WTC11 (cell line): ENCODE measurements around the gene DDIAS. TPM values are rescaled to one million over a fixed set of nuclear protein-coding genes. Genes with fewer than 3 reads are reported as not detected.

Experiments
- ATAC-seq: fragments of 200-7000 bp; cut with Tn5 transposase; 2 replicates; pipeline ENCODE4 v1.10.0; 2021; ENCODE audit warnings: mild to moderate bottlenecking, moderate library complexity
- CTCF ChIA-PET: fragments of 300-600 bp; sonication (Branson Sonifier 250); formaldehyde crosslinking; loops from one replicate; lab custom pipeline; 2021; ENCODE audit warnings: antibody characterized with exemption; lab: Charles Lee
- POLR2A ChIA-PET: fragments of 350-600 bp; sonication (Branson Sonifier 250); formaldehyde crosslinking; loops from one replicate; lab custom pipeline; 2021; ENCODE audit warnings: antibody characterized with exemption; lab: Charles Lee
- DNase-seq: peaks from one replicate; pipeline ENCODE4 v3.0.0; 2021; ENCODE audit warnings: low spot score
- H3K27ac Mint-ChIP-seq: 2 replicates; pipeline ENCODE4 v1.8.0; 2021; ENCODE audit warnings: mixed read lengths
- H3K27me3 Mint-ChIP-seq: 2 replicates; pipeline ENCODE4 v1.8.0; 2021; ENCODE audit warnings: low read depth, mild to moderate bottlenecking, moderate library complexity, mixed read lengths
- H3K36me3 Mint-ChIP-seq: 2 replicates; pipeline ENCODE4 v1.8.0; 2021; ENCODE audit warnings: mixed read lengths
- H3K4me1 Mint-ChIP-seq: 2 replicates; pipeline ENCODE4 v1.8.0; 2022; ENCODE audit warnings: mixed read lengths
- H3K4me3 Mint-ChIP-seq: 2 replicates; pipeline ENCODE4 v1.8.0; 2021; ENCODE audit warnings: mild to moderate bottlenecking, moderate library complexity, mixed read lengths
- H3K9me3 Mint-ChIP-seq: 2 replicates; pipeline ENCODE4 v1.8.0; 2021; ENCODE audit warnings: mixed read lengths
- CREM ChIP-seq: sonication (generic); formaldehyde crosslinking; IDR thresholded peaks from 2 replicates; pipeline ENCODE4 v1.8.1; 2022; ENCODE audit warnings: mild to moderate bottlenecking, missing genetic modification reagents, moderate library complexity
- ELF4 ChIP-seq: sonication (generic); formaldehyde crosslinking; IDR thresholded peaks from 2 replicates; pipeline ENCODE4 v1.8.1; 2022; ENCODE audit warnings: low read depth, mild to moderate bottlenecking, moderate library complexity, missing genetic modification reagents
- ETV6 ChIP-seq: sonication (generic); formaldehyde crosslinking; IDR thresholded peaks from 2 replicates; pipeline ENCODE4 v1.8.1; 2022; ENCODE audit warnings: mild to moderate bottlenecking, missing genetic modification reagents
- GABPB1 ChIP-seq: sonication (generic); formaldehyde crosslinking; IDR thresholded peaks from 2 replicates; pipeline ENCODE4 v1.8.1; 2023; ENCODE audit warnings: mild to moderate bottlenecking, missing genetic modification reagents
- HMGA2 ChIP-seq: fragments of 250-450 bp; sonication (Bioruptor Pico); IDR thresholded peaks from 2 replicates; pipeline ENCODE4 v1.4.0; 2021; ENCODE audit warnings: mild to moderate bottlenecking, moderate library complexity
- JUN ChIP-seq: sonication (generic); formaldehyde crosslinking; IDR thresholded peaks from 2 replicates; pipeline ENCODE4 v1.8.0; 2023; ENCODE audit warnings: mild to moderate bottlenecking, missing genetic modification reagents
- MXD4 ChIP-seq: fragments of 250-450 bp; sonication (Bioruptor Pico); IDR thresholded peaks from 2 replicates; pipeline ENCODE4 v1.8.0; 2021; ENCODE audit warnings: mild to moderate bottlenecking, moderate library complexity, borderline replicate concordance
- NFYB ChIP-seq: sonication (generic); formaldehyde crosslinking; conservative IDR thresholded peaks from 2 replicates; pipeline ENCODE4 v1.8.0; 2022; ENCODE audit warnings: low read depth, missing genetic modification reagents
- NR3C1 ChIP-seq: sonication (generic); formaldehyde crosslinking; conservative IDR thresholded peaks from 2 replicates; pipeline ENCODE4 v1.8.1; 2023; ENCODE audit warnings: low read depth, mild to moderate bottlenecking, missing genetic modification reagents
- SMAD3 ChIP-seq: sonication (generic); formaldehyde crosslinking; IDR thresholded peaks from 2 replicates; pipeline ENCODE4 v1.8.0; 2022; ENCODE audit warnings: missing genetic modification reagents, mild to moderate bottlenecking, borderline replicate concordance
- SP1 ChIP-seq: sonication (generic); formaldehyde crosslinking; conservative IDR thresholded peaks from 2 replicates; pipeline ENCODE4 v1.8.1; 2022; ENCODE audit warnings: missing genetic modification reagents
- TEAD1 ChIP-seq: sonication (generic); formaldehyde crosslinking; IDR thresholded peaks from 2 replicates; pipeline ENCODE4 v1.8.0; 2022; ENCODE audit warnings: mild to moderate bottlenecking, missing genetic modification reagents
- TP53 ChIP-seq: sonication (generic); formaldehyde crosslinking; IDR thresholded peaks from 2 replicates; pipeline ENCODE4 v1.8.1; 2023; ENCODE audit warnings: mild to moderate bottlenecking, missing genetic modification reagents
- ZNF138 ChIP-seq: sonication (generic); formaldehyde crosslinking; conservative IDR thresholded peaks from 2 replicates; pipeline ENCODE4 v1.8.1; 2022; ENCODE audit warnings: mild to moderate bottlenecking, moderate library complexity, missing genetic modification reagents
- ZNF396 ChIP-seq: fragments of 250-450 bp; sonication (Bioruptor Pico); IDR thresholded peaks from 2 replicates; pipeline ENCODE4 v1.8.0; 2021; ENCODE audit warnings: mild to moderate bottlenecking, moderate library complexity, borderline replicate concordance
- ZNF671 ChIP-seq: fragments of 250-450 bp; sonication (Bioruptor Pico); IDR thresholded peaks from 2 replicates; pipeline ENCODE4 v1.8.0; 2021; ENCODE audit warnings: mild to moderate bottlenecking
- total RNA-seq: library from RNA; stranded (reverse); gene quantifications from 3 replicates; pipeline ENCODE4 v1.2.3, GENCODE V29; 2021
- TF ChIP-seq, protein P1 (sequence below): sonication (generic); formaldehyde crosslinking; IDR thresholded peaks from 2 replicates; pipeline ENCODE4 v1.8.1; 2022; ENCODE audit warnings: low read depth, missing genetic modification reagents, borderline replicate concordance
- TF ChIP-seq, protein P2 (sequence below): sonication (generic); formaldehyde crosslinking; IDR thresholded peaks from 2 replicates; pipeline ENCODE4 v1.8.1; 2022; ENCODE audit warnings: low read depth, mild to moderate bottlenecking, moderate library complexity, missing genetic modification reagents, borderline replicate concordance
- TF ChIP-seq, protein P3 (sequence below): sonication (generic); formaldehyde crosslinking; IDR thresholded peaks from 2 replicates; pipeline ENCODE4 v1.8.1; 2023; ENCODE audit warnings: mild to moderate bottlenecking, missing genetic modification reagents, borderline replicate concordance
- TF ChIP-seq, protein P4 (sequence below): fragments of 250-450 bp; sonication (Bioruptor Pico); IDR thresholded peaks from 2 replicates; pipeline ENCODE4 v1.9.0; 2021; ENCODE audit warnings: mild to moderate bottlenecking, borderline replicate concordance
- TF ChIP-seq, protein P5 (sequence below): sonication (generic); formaldehyde crosslinking; IDR thresholded peaks from 2 replicates; pipeline ENCODE4 v1.8.0; 2022; ENCODE audit warnings: mild to moderate bottlenecking, missing genetic modification reagents
- TF ChIP-seq, protein P6 (sequence below): sonication (generic); formaldehyde crosslinking; IDR thresholded peaks from 2 replicates; pipeline ENCODE4 v1.8.1; 2022; ENCODE audit warnings: missing genetic modification reagents, borderline replicate concordance
- TF ChIP-seq, protein P7 (sequence below): sonication (generic); formaldehyde crosslinking; conservative IDR thresholded peaks from 2 replicates; pipeline ENCODE4 v1.8.1; 2022; ENCODE audit warnings: mild to moderate bottlenecking, missing genetic modification reagents
- TF ChIP-seq, protein P8 (sequence below): sonication (generic); formaldehyde crosslinking; IDR thresholded peaks from 2 replicates; pipeline ENCODE4 v1.8.1; 2023; ENCODE audit warnings: mild to moderate bottlenecking, missing genetic modification reagents, moderate library complexity

DDIAS gene
- total RNA-seq, 1 experiment from 2014 or later: 28.7 TPM

DNA sequence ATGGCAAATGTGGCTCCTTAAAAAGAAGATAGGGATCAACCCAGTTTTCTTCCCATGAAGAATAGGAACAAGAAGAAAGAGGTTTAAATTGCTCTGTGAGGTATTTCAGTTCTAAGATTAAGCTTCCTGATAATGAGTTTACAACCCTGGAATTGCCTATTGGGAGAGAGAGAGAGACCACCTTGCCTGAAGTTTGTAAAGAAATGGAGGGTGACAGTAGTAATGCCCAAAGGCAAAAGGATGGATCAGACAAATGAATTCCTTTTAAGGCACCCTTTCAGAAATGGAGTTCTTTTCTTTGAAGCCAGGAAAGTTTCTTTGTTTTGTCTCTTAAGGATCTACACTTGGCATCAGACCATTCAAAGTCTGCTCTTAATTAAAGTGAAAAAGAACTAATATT lies 74.3 kb downstream of the DDIAS start (continued):
- TF ChIP-seq, protein P1, sequence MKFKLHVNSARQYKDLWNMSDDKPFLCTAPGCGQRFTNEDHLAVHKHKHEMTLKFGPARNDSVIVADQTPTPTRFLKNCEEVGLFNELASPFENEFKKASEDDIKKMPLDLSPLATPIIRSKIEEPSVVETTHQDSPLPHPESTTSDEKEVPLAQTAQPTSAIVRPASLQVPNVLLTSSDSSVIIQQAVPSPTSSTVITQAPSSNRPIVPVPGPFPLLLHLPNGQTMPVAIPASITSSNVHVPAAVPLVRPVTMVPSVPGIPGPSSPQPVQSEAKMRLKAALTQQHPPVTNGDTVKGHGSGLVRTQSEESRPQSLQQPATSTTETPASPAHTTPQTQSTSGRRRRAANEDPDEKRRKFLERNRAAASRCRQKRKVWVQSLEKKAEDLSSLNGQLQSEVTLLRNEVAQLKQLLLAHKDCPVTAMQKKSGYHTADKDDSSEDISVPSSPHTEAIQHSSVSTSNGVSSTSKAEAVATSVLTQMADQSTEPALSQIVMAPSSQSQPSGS (CRISPR knock-in tag): no peak
- TF ChIP-seq ZNF671 (CRISPR knock-in tag) (no peak), JUN (CRISPR knock-in tag) (no peak)
- TF ChIP-seq, protein P2, sequence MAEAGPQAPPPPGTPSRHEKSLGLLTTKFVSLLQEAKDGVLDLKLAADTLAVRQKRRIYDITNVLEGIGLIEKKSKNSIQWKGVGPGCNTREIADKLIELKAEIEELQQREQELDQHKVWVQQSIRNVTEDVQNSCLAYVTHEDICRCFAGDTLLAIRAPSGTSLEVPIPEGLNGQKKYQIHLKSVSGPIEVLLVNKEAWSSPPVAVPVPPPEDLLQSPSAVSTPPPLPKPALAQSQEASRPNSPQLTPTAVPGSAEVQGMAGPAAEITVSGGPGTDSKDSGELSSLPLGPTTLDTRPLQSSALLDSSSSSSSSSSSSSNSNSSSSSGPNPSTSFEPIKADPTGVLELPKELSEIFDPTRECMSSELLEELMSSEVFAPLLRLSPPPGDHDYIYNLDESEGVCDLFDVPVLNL (CRISPR knock-in tag): no peak

DNA sequence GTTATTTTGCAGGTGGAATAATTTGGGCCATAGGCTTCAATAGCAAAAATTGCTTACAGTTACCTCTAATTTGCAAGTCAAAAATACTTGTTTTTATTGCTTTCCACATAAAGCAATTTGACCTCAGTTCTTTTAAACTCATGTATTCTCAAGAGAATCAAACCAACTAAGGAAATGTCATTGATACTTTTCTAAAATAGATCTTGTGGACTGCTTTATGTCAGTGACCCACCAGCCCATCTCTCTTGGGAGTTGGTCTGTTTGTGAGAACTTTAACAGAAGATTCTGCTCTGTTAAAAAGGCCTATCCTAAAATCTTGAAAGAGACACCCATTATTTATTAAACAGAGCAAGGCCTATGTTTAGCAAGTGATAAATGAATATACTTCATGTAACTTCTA lies 75.2 kb downstream of the DDIAS start:
- CTCF ChIA-PET: no interaction called here
- POLR2A ChIA-PET: no interaction called here
- Mint-ChIP-seq H3K4me3 (no peak overlapping the region), H3K27me3 (no peaks in the 10 kb centered on the region), H3K4me1 (no peaks in the 10 kb centered on the region), H3K36me3 (no peaks in the 10 kb centered on the region), H3K27ac (no peak overlapping the region), H3K9me3 (no peaks in the 10 kb centered on the region)
- ATAC-seq: no peak
- TF ChIP-seq, protein P3, sequence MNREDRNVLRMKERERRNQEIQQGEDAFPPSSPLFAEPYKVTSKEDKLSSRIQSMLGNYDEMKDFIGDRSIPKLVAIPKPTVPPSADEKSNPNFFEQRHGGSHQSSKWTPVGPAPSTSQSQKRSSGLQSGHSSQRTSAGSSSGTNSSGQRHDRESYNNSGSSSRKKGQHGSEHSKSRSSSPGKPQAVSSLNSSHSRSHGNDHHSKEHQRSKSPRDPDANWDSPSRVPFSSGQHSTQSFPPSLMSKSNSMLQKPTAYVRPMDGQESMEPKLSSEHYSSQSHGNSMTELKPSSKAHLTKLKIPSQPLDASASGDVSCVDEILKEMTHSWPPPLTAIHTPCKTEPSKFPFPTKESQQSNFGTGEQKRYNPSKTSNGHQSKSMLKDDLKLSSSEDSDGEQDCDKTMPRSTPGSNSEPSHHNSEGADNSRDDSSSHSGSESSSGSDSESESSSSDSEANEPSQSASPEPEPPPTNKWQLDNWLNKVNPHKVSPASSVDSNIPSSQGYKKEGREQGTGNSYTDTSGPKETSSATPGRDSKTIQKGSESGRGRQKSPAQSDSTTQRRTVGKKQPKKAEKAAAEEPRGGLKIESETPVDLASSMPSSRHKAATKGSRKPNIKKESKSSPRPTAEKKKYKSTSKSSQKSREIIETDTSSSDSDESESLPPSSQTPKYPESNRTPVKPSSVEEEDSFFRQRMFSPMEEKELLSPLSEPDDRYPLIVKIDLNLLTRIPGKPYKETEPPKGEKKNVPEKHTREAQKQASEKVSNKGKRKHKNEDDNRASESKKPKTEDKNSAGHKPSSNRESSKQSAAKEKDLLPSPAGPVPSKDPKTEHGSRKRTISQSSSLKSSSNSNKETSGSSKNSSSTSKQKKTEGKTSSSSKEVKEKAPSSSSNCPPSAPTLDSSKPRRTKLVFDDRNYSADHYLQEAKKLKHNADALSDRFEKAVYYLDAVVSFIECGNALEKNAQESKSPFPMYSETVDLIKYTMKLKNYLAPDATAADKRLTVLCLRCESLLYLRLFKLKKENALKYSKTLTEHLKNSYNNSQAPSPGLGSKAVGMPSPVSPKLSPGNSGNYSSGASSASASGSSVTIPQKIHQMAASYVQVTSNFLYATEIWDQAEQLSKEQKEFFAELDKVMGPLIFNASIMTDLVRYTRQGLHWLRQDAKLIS: no peak
- TF ChIP-seq, protein P4, sequence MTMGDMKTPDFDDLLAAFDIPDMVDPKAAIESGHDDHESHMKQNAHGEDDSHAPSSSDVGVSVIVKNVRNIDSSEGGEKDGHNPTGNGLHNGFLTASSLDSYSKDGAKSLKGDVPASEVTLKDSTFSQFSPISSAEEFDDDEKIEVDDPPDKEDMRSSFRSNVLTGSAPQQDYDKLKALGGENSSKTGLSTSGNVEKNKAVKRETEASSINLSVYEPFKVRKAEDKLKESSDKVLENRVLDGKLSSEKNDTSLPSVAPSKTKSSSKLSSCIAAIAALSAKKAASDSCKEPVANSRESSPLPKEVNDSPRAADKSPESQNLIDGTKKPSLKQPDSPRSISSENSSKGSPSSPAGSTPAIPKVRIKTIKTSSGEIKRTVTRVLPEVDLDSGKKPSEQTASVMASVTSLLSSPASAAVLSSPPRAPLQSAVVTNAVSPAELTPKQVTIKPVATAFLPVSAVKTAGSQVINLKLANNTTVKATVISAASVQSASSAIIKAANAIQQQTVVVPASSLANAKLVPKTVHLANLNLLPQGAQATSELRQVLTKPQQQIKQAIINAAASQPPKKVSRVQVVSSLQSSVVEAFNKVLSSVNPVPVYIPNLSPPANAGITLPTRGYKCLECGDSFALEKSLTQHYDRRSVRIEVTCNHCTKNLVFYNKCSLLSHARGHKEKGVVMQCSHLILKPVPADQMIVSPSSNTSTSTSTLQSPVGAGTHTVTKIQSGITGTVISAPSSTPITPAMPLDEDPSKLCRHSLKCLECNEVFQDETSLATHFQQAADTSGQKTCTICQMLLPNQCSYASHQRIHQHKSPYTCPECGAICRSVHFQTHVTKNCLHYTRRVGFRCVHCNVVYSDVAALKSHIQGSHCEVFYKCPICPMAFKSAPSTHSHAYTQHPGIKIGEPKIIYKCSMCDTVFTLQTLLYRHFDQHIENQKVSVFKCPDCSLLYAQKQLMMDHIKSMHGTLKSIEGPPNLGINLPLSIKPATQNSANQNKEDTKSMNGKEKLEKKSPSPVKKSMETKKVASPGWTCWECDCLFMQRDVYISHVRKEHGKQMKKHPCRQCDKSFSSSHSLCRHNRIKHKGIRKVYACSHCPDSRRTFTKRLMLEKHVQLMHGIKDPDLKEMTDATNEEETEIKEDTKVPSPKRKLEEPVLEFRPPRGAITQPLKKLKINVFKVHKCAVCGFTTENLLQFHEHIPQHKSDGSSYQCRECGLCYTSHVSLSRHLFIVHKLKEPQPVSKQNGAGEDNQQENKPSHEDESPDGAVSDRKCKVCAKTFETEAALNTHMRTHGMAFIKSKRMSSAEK (CRISPR knock-in tag): no peak
- TF ChIP-seq ZNF396 (CRISPR knock-in tag) (no peak), TEAD1 (CRISPR knock-in tag) (no peak), ZNF138 (no peak), ELF4 (no peak), NFYB (CRISPR knock-in tag) (no peak), GABPB1 (no peak), NR3C1 (CRISPR knock-in tag) (no peak), CREM (CRISPR knock-in tag) (no peak), ETV6 (CRISPR knock-in tag) (no peak), MXD4 (CRISPR knock-in tag) (no peak), TP53 (CRISPR knock-in tag) (no peak), HMGA2 (no peak), SP1 (CRISPR knock-in tag) (no peak), SMAD3 (CRISPR knock-in tag) (no peak)
- TF ChIP-seq, protein P5, sequence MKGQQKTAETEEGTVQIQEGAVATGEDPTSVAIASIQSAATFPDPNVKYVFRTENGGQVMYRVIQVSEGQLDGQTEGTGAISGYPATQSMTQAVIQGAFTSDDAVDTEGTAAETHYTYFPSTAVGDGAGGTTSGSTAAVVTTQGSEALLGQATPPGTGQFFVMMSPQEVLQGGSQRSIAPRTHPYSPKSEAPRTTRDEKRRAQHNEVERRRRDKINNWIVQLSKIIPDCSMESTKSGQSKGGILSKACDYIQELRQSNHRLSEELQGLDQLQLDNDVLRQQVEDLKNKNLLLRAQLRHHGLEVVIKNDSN: no peak
- TF ChIP-seq, protein P6, sequence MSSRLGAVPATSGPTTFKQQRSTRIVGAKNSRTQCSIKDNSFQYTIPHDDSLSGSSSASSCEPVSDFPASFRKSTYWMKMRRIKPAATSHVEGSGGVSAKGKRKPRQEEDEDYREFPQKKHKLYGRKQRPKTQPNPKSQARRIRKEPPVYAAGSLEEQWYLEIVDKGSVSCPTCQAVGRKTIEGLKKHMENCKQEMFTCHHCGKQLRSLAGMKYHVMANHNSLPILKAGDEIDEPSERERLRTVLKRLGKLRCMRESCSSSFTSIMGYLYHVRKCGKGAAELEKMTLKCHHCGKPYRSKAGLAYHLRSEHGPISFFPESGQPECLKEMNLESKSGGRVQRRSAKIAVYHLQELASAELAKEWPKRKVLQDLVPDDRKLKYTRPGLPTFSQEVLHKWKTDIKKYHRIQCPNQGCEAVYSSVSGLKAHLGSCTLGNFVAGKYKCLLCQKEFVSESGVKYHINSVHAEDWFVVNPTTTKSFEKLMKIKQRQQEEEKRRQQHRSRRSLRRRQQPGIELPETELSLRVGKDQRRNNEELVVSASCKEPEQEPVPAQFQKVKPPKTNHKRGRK: no peak
- TF ChIP-seq, protein P7, sequence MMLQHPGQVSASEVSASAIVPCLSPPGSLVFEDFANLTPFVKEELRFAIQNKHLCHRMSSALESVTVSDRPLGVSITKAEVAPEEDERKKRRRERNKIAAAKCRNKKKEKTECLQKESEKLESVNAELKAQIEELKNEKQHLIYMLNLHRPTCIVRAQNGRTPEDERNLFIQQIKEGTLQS: no peak
- TF ChIP-seq, protein P8, sequence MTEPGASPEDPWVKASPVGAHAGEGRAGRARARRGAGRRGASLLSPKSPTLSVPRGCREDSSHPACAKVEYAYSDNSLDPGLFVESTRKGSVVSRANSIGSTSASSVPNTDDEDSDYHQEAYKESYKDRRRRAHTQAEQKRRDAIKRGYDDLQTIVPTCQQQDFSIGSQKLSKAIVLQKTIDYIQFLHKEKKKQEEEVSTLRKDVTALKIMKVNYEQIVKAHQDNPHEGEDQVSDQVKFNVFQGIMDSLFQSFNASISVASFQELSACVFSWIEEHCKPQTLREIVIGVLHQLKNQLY: no peak
- DNase-seq: no peak
